ENCODE results near the gene DPF3. TPM values are rescaled to one million over a fixed set of nuclear protein-coding genes. Genes with fewer than 3 reads are reported as not detected.

The DPF3 gene
- total and polyA plus RNA-seq, 11 donors = 13.5 to 53.8 (median 37.0) TPM

GRCh38 chr14:72708222-72708621 is 185.7 kb downstream of the DPF3 start:
- TF ChIP-seq POLR2A (IDR thresholded peaks at IDR 0.05) (no peak), CTCF (IDR thresholded peaks at IDR 0.05) (no peak)
- no peak for DNase-seq
- ATAC-seq = no peak
- Histone ChIP-seq H3K9me3 (no peaks in the 10 kb centered on the region), H3K4me1 (peaks cover 0 to 47% (median 6%) of the 10 kb centered on the region in 12 donors), H3K36me3 (peaks cover 0 to 12% (median 0%) of the 10 kb centered on the region in 9 donors), H3K4me3 (no peak overlapping the region), H3K27me3 (no peaks in the 10 kb centered on the region), H3K27ac (no peak overlapping the region)
- WGBS, 4 donors = 87 to 93% (median 92%) methylated on average over 12 of the region's 12 CpGs
- intact Hi-C loops (cut with DNase I) = no loop called here

- no peak overlapping the region for H3K27ac ChIP-seq
- intact Hi-C loops (cut with DNase I) = no loop called here
- no peaks in the 10 kb centered on the region for H3K27me3 ChIP-seq
- DNase-seq (no peak), ATAC-seq (no peak)
- TF ChIP-seq CTCF (IDR thresholded peaks at IDR 0.05) = no peak
- no peak for TF ChIP-seq POLR2A (IDR thresholded peaks at IDR 0.05)
- peaks cover 0 to 47% (median 6%) of the 10 kb centered on the region in 12 donors for H3K4me1 ChIP-seq
- 63 to 69% (median 67%) methylated on average over 2 of the region's 2 CpGs for WGBS, 4 donors
- H3K9me3 ChIP-seq = no peaks in the 10 kb centered on the region
- no peak overlapping the region for H3K4me3 ChIP-seq
- peaks cover 0 to 7% (median 0%) of the 10 kb centered on the region in 9 donors for H3K36me3 ChIP-seq
Measured at GRCh38 chr14:72706485-72706884, 187.4 kb downstream of the DPF3 start.

GRCh38 chr14:72704502-72704901 is 189.4 kb downstream of the DPF3 start:
- no peaks in the 10 kb centered on the region for H3K27me3 ChIP-seq
- H3K4me3 ChIP-seq = no peak overlapping the region
- no peak overlapping the region for H3K27ac ChIP-seq
- H3K4me1 ChIP-seq = peaks cover 0 to 66% (median 21%) of the 10 kb centered on the region in 12 donors
- 26 to 37% (median 30%) methylated on average over 3 of the region's 3 CpGs for WGBS, 4 donors
- intact Hi-C loops (cut with DNase I) = loop anchor here in 1 of 10 donors (5.0 kb wide), 1 partner anchor 83 kb away; no protein-coding TSS in a partner anchor
- no peak for DNase-seq
- TF ChIP-seq CTCF (IDR thresholded peaks at IDR 0.05) (no peak), POLR2A (IDR thresholded peaks at IDR 0.05) (no peak)
- no peaks in the 10 kb centered on the region for H3K9me3 ChIP-seq
- ATAC-seq = no peak
- H3K36me3 ChIP-seq = peaks cover 0 to 4% (median 0%) of the 10 kb centered on the region in 9 donors

- peak overlapping the region in 7 of 12 donors; percentile 1 to 47 (median 26) for H3K27ac ChIP-seq
- intact Hi-C loops (cut with DNase I) = loop anchor here in 1 of 10 donors (5.0 kb wide), 1 partner anchor 86 kb away; no protein-coding TSS in a partner anchor
- H3K4me1 ChIP-seq = peaks cover 0 to 66% (median 22%) of the 10 kb centered on the region in 12 donors
- H3K27me3 ChIP-seq = no peaks in the 10 kb centered on the region
- H3K36me3 ChIP-seq = peaks cover 0 to 8% (median 0%) of the 10 kb centered on the region in 9 donors
- TF ChIP-seq CTCF (IDR thresholded peaks at IDR 0.05) (no peak), POLR2A (IDR thresholded peaks at IDR 0.05) (no peak)
- WGBS, 4 donors = 17 to 28% (median 19%) methylated on average over 7 of the region's 7 CpGs
- H3K9me3 ChIP-seq = no peaks in the 10 kb centered on the region
- H3K4me3 ChIP-seq = no peak overlapping the region
- DNase-seq (peak in 4 of 5 donors; percentile 31 to 52 (median 43)), ATAC-seq (peak; percentile 44 to 75 (median 72))
Measured at GRCh38 chr14:72701605-72702004, 192.3 kb downstream of the DPF3 start.

Measured in heart left ventricle (tissue), 16 donors.